KMS-11 (cell line): Measurements from ENCODE around the gene INPP5A.

Experiments
- H2AFZ ChIP-seq: fragments of 200-600 bp; sonication (generic); 2 replicates; pipeline ENCODE4 v1.6.1; 2016; ENCODE audit warnings: antibody characterized with exemption, mixed run types, low read depth
- H3K27ac ChIP-seq: fragments of 200-600 bp; sonication (generic); 2 replicates; pipeline ENCODE4 v1.6.1; 2016; ENCODE audit warnings: mild to moderate bottlenecking, mixed run types
- H3K27me3 ChIP-seq: fragments of 200-600 bp; sonication (generic); 2 replicates; pipeline ENCODE4 v1.6.1; 2017; ENCODE audit warnings: mild to moderate bottlenecking, low read depth, mixed run types, moderate library complexity; ENCODE audit not compliant: insufficient read depth
- H3K36me3 ChIP-seq: fragments of 200-600 bp; sonication (generic); 2 replicates; pipeline ENCODE4 v1.6.1; 2017; ENCODE audit warnings: mild to moderate bottlenecking, mixed run types; ENCODE audit not compliant: insufficient read depth
- H3K4me1 ChIP-seq: fragments of 200-600 bp; sonication (generic); 2 replicates; pipeline ENCODE4 v1.6.1; 2016; ENCODE audit warnings: mild to moderate bottlenecking, low read depth, mixed run types; ENCODE audit not compliant: poor library complexity, severe bottlenecking
- H3K4me2 ChIP-seq: fragments of 200-600 bp; sonication (generic); 2 replicates; pipeline ENCODE4 v1.7.0; 2016; ENCODE audit warnings: mild to moderate bottlenecking, mixed run types
- H3K4me3 ChIP-seq: fragments of 200-600 bp; sonication (generic); IDR thresholded peaks from 2 replicates; pipeline ENCODE4 v1.6.1; 2017; ENCODE audit warnings: low read depth, low read length, mixed read lengths; ENCODE audit not compliant: insufficient read depth
- H3K79me2 ChIP-seq: fragments of 200-600 bp; sonication (generic); 2 replicates; pipeline ENCODE4 v1.6.1; 2016; ENCODE audit warnings: low read depth, mixed run types; ENCODE audit not compliant: insufficient read depth
- H3K9ac ChIP-seq: fragments of 200-600 bp; sonication (generic); 2 replicates; pipeline ENCODE4 v1.6.1; 2016; ENCODE audit warnings: mild to moderate bottlenecking, mixed run types
- H4K20me1 ChIP-seq: fragments of 200-600 bp; sonication (generic); 2 replicates; pipeline ENCODE4 v1.6.1; 2016; ENCODE audit warnings: mild to moderate bottlenecking, mixed run types; ENCODE audit not compliant: insufficient read depth
- CTCF ChIP-seq: fragments of 200-600 bp; sonication (generic); conservative IDR thresholded peaks from 2 replicates; pipeline ENCODE4 v1.6.1; 2017; ENCODE audit warnings: low read depth, mild to moderate bottlenecking, antibody characterized with exemption, low read length, moderate library complexity, mixed read lengths

Gene INPP5A

GRCh38 chr10:132774181-132774901 is 236.8 kb downstream of the INPP5A start:
- Histone ChIP-seq H3K9ac (no peak overlapping the region), H3K36me3 (no peaks in the 10 kb centered on the region), H3K79me2 (no peaks in the 10 kb centered on the region), H3K4me1 (no peaks in the 10 kb centered on the region), H3K4me3 (no peak overlapping the region), H4K20me1 (no peaks in the 10 kb centered on the region), H2AFZ (no peak overlapping the region), H3K27ac (no peak overlapping the region), H3K4me2 (no peak overlapping the region), H3K27me3 (no peaks in the 10 kb centered on the region)
- TF ChIP-seq CTCF, result no peak

GRCh38 chr10:132774902-132775863 is 237.6 kb downstream of the INPP5A start:
- no peak overlapping the region for H3K4me2 ChIP-seq
- no peaks in the 10 kb centered on the region for H4K20me1 ChIP-seq

GRCh38 chr10:132776186-132776585 is 238.6 kb downstream of the INPP5A start:
- H3K27me3 ChIP-seq, result no peaks in the 10 kb centered on the region
- no peaks in the 10 kb centered on the region for H3K4me1 ChIP-seq
- H3K36me3 ChIP-seq, result no peaks in the 10 kb centered on the region
- no peak overlapping the region for H3K4me3 ChIP-seq
- H3K27ac ChIP-seq, result no peak overlapping the region
- H3K4me2 ChIP-seq, result no peak overlapping the region
- no peak overlapping the region for H3K9ac ChIP-seq
- TF ChIP-seq CTCF, result no peak
- H2AFZ ChIP-seq, result no peak overlapping the region
- no peaks in the 10 kb centered on the region for H4K20me1 ChIP-seq
- H3K79me2 ChIP-seq, result no peaks in the 10 kb centered on the region

More at GRCh38 chr10:132774902-132775863, 237.6 kb downstream of the INPP5A start:
- no peaks in the 10 kb centered on the region for H3K36me3 ChIP-seq
- no peaks in the 10 kb centered on the region for H3K79me2 ChIP-seq
- H3K27me3 ChIP-seq, result no peaks in the 10 kb centered on the region
- no peak overlapping the region for H3K27ac ChIP-seq
- no peak overlapping the region for H2AFZ ChIP-seq
- H3K4me1 ChIP-seq, result no peaks in the 10 kb centered on the region
- no peak overlapping the region for H3K9ac ChIP-seq
- TF ChIP-seq CTCF, result no peak
- H3K4me3 ChIP-seq, result no peak overlapping the region

- no peak for TF ChIP-seq CTCF
Observed at GRCh38 chr10:132776821-132777220, 239.2 kb downstream of the INPP5A start.

More at GRCh38 chr10:132776821-132777220, 239.2 kb downstream of the INPP5A start:
- Histone ChIP-seq H4K20me1 (no peaks in the 10 kb centered on the region), H3K27me3 (no peaks in the 10 kb centered on the region), H3K27ac (no peak overlapping the region), H3K4me2 (no peak overlapping the region), H3K36me3 (no peaks in the 10 kb centered on the region), H2AFZ (no peak overlapping the region), H3K79me2 (no peaks in the 10 kb centered on the region), H3K4me3 (no peak overlapping the region), H3K4me1 (no peaks in the 10 kb centered on the region), H3K9ac (no peak overlapping the region)
